ENCODE data around the gene CAPN11.

DNA sequence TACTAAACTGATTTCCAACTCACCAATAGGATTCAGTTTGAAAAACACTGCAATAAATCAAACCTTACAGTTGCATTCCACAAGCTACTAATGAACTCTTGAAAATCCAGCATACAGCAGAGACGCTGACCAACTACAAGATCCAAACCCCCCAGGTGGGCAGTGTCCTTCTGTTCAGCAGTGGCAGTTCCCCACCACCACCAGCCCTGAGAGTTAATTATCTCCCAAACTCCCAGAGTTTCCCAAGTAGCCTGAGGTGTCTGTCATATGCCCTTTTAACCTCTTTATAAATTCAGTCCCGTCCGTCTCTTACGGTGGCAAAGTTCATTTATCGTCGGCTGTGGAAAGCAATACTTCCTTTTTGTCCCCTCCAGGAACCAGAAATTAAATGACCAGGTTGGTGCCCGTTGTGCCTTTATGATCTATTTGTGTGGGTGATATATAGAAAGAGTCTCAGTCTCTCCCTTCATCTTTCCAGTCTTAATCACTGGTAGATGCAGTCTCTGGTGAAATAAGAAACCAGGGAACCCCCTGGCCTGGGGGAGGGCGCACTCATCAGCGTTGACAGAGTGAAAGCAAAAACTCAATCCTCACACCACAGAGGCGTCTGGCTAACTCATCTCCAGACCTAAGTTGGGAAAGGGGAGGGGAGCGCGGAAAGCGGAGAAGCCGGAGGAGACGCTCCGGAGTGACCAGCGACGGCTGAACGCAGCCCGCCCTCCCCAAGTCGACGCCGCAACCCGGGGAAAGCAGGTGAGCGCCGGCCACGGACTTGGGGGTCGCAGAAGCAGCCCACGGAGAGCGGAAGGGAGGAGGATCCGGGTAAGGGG is 32.1 kb upstream of the CAPN11 start:
- TF ChIP-seq EZH2 (IDR thresholded peaks at IDR 0.05; ENCODE audit: low read length, unreplicated experiment) (no peak), CTCF (conservative IDR thresholded peaks at IDR 0.05; ENCODE audit: low read depth, low read length) (no peak), EZH2phosphoT487 (IDR thresholded peaks at IDR 0.05; ENCODE audit: borderline replicate concordance, low read length) (no peak)
